Glomerular visceral epithelial cell (primary cell): Measurements from ENCODE around the gene JPT2.
"Not testable (repeated sequence)": the region's sequence is repeated elsewhere in the genome, so short reads cannot be mapped to it uniquely, and the experiment has no call there.

Experiments
- DNase-seq: peaks from one replicate; pipeline ENCODE4 v3.0.0-alpha.2; 2016; ENCODE audit errors: extremely low spot score

JPT2 gene

DNA sequence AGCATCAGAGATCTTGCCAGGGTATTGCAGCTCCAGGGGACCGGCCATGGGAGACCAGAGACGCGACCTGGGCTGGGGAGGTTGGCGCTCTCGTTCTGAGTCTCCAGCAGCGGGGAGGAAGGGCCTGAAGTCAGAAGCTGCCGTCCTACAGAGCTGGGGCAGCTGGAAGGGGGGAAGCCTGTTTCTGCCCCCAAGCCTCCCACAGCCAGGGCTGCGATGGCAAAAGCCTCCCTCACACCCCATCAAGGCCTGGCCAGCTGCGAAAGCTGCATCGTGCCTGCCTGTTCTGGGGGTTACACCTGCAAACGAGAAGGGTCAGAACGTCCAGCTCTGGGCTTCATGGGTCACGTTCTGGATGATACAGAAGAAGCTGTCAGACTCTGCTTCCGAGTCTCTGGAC, 54.0 kb downstream of the JPT2 start:
- DNase-seq = no peak

DNA sequence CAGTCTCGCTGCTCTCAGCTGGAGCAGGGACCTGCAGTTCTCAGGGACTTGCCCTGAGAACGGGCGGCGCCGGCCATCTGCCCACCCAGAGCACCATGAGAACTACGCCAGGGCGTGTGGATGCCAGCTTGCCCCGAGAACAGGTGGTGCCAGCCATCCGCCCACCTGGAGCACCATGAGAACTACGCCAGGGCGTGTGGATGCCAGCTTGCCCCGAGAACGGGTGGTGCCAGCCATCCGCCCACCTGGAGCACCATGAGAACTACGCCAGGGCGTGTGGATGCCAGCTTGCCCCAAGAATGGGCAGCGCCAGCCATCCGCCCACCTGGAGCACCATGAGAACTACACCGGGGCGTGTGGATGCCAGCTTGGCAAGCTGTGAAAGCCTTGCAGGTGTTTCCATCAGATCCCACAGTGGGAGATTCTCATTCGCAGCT, 54.5 kb downstream of the JPT2 start:
- not testable (repeated sequence) for DNase-seq

DNA sequence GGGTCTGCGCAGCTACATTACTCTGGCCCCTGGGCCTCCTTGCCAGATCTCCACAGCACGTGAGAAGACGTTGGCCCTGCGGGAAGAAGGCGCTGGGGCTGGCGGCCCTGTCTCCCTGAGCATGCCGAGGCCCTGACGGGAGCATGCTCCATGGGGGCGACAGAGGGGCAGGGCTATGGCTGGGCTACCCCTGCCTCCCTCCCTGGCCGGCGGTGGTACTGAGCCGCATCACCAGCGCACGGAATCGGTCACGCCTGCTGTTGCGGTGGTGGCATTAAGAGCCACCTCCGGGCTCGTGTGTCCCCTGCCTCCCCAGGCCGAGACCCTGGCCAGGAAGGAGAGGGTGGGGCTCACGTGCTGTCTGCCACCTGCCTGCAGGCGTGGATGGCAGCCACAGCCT, 56.0 kb downstream of the JPT2 start:
- no peak for DNase-seq

DNA sequence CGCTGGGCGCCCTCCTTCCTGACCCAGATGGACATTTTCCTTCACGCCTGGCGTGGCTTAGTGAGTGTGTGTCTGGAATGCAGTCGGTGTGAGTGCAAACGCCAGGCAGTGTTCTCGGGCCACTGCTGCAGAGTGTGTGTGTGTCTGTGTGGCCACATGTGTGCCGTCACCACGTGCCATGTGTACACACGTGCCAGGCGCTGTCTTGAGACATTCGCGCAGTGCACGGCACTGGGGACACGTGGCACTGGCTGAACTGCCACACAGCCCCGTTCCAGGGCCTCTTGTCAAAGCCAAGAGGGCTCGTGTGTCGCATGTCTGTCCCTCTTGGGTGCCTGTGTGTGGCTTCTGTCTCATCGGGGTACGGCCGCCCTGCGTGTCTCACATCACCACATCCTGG, 56.7 kb downstream of the JPT2 start:
- DNase-seq = no peak

DNA sequence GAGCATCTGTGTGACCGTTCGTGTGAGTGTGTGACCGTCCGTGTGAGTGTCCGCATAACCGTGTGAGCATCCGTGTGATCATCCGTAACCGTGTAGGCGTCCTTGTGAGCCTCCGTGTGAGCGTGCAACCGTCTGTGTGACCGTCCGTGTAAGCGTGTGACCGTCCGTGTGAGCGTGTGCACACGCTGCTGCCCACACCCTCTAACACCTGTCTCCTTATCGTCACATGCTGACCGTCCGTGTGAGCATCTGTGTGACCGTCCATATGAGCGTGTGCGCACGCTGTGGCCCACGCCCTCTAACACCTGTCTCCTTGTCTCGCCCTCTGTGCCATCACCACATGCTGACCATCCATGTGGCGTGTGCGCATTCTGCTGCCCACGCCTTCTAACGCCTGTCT, 62.2 kb downstream of the JPT2 start:
- DNase-seq = no peak

DNA sequence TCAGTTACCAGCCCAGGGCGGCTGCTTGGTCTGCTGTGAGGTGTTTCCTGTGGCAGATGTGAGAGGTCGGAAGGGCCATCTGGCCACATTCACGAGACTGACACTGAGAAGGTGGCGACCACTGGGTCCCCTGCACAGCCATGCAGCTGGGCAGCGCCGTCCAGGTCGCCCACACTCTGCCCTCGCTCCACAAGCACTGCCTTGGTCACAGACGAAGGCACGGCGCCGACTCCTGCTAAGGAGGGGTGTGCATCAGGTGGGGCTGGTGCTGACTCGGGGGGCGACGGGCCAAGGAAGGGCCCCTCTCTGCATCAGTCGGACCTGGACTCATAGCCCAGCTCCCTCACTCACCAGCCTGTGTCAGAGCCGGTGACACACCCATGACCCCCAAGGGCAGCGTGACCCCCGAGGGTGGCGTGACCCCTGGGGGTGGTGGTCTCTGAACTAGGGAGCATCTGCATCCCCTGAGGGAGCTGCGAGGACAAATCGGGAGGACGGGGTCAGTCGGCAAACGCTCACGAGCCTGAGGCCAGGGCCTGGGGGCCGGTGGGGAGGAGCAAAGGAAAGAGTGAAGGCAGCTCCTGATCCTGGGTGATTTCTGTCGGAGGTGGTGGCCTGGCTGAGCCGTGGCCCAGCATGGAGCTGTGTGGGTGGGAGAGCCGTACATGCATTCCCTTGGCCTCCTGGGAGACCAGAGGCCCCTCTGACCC, 62.9 kb downstream of the JPT2 start:
- no peak for DNase-seq

DNA sequence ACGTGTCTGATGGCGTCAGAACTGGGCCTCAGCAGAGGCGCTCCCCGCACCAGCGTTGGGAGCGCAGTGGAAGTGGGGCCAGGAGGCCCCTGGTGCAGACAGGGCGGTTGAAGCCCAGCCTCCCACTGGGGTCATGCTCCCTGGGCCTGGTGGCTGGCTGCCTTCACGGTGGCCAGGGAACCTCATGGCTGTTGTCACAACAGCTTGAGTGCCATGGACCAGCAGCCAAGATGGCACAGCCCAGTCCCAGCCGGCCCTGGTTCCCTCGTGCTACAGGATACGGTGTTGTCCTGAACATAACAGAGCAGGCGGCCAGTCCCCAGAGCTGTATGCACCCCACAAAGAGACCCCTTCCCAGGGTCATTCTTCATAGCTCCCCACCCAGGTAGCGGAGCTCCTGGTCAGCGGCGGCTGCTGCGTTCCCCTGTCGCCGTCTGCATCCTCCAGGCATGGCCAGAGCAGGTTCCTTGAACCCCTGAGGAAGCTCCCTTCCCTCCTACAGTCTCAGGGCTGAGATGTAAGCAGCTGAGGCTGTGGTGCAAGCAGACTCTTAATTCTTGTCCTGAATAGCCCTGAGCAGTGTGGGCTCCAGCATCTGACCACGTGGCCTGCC, 63.6 kb downstream of the JPT2 start:
- DNase-seq = no peak

DNA sequence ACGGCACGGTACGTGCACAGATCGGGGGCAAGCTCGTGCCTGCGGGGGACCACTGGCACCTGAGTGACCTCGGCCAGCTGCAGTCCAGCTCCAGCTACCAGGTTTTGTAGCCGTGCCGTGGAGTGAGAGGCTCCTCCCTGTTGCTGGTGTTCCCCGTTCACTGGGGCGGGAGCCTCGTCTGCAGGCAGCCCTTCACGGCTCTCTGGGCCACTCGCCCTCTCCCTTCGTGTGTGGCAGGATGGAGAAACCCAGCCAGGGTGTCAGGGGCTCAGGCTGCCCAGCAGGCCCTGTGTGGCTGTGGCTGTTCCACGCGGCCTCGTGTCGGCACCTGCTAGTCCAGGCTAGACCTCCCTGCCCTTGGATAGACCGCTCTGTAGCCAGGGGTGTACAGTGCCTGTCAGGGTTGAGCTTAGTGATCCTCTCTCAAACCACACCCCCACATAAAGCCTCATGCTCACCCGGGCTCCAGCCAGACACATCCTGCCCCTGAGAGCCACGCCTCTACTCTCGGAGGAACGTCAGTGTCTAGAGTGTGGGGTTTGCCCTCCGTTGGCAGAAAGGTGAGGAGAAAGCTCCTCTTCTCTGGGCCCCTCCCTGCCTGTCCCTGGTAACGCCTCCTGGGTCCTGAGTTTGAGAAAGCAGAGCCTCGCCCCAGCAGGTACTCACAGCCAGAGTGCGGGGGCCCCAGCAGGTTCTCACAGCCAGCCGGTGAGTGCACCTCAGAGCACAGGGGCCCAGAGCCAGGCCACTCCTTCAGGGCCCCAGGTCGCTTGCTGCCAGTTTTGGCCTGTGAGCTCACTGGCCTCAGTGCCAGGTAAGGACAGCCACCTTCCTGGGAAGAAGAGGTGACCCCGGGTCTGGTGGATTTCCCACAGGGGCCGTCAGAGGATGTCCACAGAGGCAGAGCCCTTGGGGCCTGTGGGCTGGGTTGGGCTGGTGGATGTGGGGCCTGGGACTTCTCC, 65.6 kb downstream of the JPT2 start:
- no peak for DNase-seq

DNA sequence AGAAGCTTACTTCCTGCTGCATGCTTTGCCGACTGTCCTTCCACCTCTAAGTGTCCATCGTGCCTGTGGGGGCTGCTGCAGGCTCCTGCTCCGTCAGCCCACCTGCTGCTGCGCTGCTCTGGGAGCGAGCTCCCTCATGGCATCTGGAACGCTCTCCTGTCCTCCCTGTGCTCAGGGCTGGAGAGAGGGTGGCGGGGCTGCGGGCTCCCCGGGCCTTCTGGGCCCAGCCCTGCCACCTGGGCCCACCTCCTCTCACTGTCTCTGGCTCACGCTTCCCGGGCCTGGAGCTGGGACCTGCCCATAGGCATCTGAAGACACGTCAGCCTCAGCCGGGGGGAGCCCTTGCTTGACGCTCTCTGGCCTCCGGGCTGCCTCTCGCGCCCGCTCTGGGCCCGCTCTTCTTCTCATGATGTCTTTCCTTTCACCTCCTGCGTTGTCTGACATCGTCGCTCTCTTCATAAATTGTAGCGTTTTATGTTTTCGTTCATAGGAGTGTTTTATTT, 66.3 kb downstream of the JPT2 start:
- no peak for DNase-seq

DNA sequence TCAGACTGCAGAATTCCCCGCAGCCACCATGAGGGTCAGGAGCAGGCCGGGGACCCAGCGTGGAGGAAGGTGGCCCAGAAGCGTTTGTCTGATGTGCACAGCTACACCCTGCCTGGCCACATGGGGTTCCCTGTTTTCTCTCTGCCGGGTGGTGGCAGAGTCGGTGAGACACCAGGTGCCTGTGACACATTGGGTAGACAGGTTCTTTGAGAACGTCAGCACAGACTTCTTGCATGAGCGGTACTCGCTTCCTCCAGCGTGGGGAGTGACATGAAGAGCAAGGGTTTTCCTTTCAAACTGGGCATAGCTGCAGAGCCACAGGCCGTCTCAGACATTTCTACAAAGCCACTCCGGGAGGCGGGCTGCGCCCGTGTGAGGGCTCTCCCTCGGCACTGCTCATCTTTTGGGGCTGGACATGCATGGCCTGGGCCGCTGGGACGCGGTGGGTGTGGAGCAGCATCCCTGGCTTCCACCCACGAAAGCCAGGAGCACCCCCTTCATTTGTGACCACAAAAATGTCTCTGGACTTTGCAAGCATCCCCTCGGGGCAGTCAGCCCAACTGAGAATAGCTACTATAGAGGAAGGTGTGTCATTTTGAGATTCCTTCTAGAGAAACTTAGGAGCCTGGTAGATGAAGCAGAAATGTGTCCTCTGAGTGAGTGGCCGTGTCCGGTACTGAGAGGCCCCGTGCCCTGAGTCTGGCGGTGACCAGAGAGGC, 67.3 kb downstream of the JPT2 start:
- DNase-seq = peak; percentile 80

DNA sequence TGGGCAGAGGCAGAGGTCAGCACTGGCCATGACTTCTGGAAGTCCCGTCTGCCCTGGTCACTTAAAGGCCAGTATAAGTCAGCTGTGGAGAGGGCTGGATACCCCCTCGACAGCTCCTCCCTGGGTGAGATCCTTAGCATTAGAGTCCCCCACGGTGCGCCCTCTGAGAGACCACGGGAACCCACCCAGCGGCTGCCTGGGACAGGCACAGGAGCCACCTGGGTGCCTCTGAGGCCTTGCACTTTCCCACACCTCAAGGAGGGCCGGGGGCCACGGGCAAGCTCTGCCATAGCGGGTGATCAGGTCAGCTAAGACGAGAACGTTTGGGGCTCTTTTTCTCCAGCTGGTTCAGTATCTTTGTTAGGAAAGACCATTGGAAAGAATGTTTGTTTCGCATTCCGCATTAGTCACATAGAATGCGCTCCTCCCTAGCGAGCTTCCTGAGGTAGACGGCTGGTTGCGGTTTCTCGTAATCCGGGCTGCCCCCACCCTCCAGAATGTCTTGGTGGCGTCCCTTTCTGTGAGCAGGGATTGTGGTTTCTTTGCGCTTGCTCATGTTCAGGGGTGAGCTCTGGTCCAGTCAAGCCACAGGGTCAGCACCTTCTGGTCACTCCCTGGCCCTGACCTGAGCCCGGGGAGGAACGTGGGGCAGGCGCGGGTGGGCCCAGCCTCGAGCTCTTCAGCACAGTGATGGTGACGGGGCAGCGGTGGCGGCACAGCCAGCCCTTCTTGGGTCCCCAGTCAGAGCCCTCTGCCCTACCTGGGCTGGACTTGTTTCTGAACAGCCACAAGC, 68.0 kb downstream of the JPT2 start:
- DNase-seq = peak; percentile 92

DNA sequence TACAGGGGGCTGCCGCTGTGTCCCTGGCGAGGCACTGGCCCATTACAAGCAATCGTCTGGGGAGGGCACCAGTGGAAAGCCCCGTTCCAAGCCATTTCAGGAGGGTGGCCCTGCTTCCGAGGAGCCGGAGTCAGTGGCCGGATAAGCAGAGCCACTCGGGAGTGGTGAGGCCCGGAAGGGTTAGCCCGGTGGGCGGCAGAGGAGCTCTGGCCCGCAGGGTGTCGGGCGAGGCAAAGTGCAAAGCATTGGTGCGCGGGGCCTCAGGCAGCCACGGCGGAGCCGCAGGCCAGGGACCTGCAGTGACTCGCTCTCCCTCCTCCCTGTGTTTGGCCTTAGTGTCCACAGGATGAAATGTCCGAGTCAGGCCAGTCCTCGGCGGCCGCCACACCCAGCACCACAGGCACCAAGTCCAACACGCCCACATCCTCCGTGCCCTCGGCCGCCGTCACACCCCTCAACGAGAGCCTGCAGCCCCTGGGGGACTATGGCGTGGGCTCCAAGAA, 68.7 kb downstream of the JPT2 start:
- peak; percentile 45 for DNase-seq

DNA sequence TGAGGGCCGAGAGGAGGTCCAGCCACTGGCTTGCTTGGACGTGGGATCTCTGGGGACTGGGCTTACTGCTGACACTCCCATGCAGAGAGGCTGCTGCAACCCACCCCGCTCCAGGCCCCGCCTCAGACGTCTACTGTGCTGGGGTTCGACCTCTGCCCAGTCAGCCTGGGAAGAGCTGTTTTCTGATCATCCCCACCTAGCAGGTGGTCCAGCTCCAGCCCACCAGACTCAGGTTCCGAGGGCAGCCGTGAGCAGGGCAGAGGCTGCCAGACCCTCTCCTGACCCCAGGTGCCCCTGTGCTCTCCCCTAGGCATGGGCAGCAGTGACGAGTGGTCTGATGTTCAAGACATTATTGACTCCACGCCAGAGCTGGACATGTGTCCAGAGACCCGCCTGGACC, 69.9 kb downstream of the JPT2 start:
- no peak for DNase-seq

DNA sequence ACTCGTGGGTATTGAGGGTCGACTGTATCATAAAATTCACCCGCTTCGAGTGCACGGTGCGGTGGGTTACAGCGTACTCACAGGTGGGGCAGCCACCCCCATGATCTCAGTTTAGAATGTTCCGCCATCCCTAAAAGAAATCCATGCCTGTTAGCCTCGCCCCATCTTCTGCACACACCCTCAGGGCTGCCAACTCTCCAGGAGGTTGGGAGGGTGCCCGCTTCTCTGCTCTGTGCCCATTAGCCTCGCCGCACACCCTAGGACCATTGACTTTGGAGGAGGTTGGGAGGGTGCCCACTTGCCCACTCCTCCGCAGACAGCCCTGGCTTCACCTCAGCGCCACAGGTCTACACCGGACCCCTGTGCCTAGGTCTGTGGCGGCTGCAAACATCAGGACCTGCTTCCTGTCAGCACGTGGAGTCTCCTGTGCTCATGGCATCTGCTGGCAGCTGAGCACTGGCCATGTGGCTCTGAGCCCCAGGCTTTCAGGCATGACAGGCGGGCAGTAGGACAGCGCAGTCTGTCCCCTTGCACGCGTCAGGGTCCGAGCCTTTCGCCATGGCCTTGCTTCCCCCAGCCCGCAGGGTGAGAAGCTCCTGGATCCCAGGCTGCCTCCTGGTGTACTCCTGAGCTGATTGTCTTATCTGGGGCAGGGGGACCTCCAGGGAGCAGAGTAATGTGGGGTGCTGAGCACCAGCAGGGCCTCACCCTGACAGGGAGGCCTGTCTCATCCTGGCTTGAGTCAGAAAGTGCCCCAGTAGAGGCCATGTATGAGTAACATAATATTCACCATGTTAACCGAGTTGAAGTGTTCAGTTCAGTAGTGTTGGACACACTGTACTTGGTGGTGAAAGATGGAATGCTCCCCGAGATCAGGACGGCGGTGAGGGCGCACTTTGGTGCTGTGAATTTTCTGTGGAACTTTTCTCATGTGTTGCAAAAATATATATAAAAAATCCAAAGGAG, 71.4 kb downstream of the JPT2 start:
- DNase-seq = no peak
